Upper lobe of left lung (tissue), 4 donors: ENCODE data around the gene C4orf51.

Source experiments
- CTCF ChIP-seq, 6 experiments: fragments of 450-650 bp in 4 of 6; fragments of 200-600 bp in 2 of 6; sonication (generic) in 2 of 6; IDR thresholded peaks; one replicate each; pipeline ENCODE4 v1.5.1; 2016 to 2019; ENCODE audit warnings: antibody characterized with exemption in 6 of 6
- EP300 ChIP-seq, 4 donors: sonication (generic); formaldehyde crosslinking; IDR thresholded peaks; one replicate each; pipeline ENCODE4 v1.5.1; 2017; ENCODE audit warnings: antibody characterized with exemption in 4 of 4, control low read depth in 2 of 4

- TF ChIP-seq CTCF (IDR thresholded peaks at IDR 0.05) (no peak), EP300 (IDR thresholded peaks at IDR 0.05) (no peak)
These were observed 1.6 kb downstream of the C4orf51 start for GRCh38 chr4:145681518-145681917.
